EH (cell line): Measurements from ENCODE around the gene RGS12.
"Not testable (repeated sequence)": the region's sequence is repeated elsewhere in the genome, so short reads cannot be mapped to it uniquely, and the experiment has no call there.

Experiments
- DNase-seq: peaks from one replicate; pipeline ENCODE4 v3.0.0-alpha.2; 2015; ENCODE audit warnings: low read depth

Gene RGS12

DNA sequence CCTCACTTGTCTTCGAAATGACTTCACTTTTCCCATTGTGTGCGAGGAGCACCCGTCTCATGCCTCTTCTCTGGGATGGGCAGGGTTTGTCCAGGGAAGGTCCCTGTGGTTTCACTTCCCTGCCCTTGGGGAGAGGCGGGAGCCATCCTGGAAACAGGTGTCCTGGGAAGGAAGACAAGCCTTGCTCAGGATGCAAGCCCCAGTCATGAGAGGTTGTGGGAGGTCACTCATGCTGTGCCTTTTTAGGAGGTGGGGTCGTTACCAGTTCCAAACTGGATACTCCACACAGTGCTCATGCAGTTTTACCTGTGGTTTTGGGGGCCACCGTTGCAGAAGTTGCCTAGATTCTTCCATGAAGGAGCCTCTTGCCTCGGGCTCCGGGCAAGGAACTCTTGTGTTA is 3.8 kb downstream of the RGS12 start:
- DNase-seq: no peak

GRCh38 chr4:3297066-3297859 is 4.4 kb downstream of the RGS12 start:
- DNase-seq: no peak

DNA sequence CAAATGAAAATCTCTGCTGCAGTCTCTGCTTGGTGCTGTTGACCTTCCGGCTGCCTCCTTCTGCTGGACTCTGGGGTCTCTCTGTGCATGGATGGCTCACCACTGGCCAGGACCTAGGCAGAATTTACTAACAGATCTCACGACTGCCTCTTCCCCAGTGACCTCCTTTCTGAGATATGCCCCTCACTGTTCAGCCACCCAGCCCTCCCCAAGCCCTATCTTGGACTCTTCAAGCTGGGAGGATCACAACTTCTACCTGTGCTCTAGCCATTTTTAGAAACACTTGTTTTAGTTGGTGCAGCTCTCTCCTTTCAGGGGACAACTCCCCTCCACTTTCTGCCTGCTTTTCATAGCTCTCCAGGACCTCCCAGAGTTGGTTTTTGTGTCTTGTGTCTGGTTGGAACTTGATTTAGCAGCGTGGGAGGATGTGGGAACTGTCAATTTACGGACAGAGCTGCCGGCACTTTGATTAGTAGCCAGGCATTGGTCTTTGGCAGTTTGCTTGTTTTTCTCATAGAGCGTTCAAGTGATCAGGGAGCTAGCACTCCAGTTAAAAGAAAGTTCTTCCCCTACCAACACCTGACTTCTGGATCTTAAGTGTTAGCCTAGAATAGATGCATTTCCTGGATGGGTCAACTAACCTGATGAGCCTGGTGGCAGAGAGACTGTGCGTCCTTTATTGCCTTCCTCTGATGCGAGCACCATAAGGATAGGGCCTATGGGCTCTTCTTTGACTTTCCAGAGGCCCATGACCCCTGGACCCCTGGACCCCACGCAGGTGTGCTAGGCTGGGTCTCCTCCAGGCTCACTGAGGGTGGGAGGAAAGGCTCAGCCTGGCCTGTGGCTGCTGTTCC is 6.5 kb downstream of the RGS12 start:
- no peak for DNase-seq

DNA sequence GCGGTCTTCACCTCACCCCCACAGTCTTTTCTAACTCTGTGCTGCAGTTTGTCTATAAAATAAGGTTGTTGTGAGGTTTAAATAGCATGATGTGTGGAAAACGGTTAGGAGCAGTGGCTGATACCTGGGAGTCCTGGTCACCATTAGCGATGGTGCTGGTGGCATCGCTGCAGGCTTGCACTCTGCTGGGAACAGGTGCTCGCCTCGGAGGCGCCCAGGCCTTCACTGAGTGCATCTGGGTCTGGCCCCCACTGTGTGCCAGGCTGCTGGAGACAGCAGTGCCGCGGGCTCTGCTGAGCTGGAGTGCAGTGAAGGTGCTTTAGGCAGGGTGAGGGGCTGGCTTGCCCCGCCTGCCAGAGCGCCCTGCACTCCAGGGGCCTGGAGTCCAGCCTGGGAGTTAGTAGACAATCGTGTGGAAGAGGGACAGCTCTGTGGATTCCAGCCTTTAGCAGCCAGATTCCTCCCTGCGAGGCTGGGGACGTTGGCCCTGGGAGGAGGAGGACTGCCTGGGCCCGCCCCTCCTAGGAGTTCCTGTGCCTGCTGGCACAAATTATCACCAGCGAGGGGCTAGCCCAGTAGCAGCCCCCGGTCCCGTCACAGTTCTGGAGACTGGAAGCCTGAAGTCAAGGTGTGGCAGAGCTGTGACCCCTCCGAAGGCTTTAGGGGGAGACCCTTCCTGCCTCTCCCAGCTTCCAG is 7.3 kb downstream of the RGS12 start:
- no peak for DNase-seq

DNA sequence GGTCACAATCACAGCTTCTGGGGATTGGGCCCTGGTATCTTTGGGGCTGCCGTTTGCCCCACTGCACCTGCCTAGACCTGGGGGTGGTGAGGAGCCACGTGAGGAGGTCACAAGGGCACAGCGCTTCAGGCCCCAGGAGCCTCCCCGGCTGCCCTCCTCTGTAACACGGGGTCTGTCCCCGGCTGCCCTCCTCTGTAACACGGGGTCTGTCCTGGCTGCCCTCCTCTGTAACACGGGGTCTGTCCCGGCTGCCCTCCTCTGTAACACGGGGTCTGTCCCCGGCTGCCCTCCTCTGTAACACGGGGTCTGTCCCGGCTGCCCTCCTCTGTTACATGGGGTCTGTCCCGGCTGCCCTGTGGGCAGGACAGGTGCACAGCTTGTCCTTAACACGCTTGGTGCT is 8.1 kb downstream of the RGS12 start:
- not testable (repeated sequence) for DNase-seq

GRCh38 chr4:3301450-3302172 is 8.8 kb downstream of the RGS12 start:
- no peak for DNase-seq

- DNase-seq: no peak
Observed at GRCh38 chr4:3302173-3302785, 9.5 kb downstream of the RGS12 start.

DNA sequence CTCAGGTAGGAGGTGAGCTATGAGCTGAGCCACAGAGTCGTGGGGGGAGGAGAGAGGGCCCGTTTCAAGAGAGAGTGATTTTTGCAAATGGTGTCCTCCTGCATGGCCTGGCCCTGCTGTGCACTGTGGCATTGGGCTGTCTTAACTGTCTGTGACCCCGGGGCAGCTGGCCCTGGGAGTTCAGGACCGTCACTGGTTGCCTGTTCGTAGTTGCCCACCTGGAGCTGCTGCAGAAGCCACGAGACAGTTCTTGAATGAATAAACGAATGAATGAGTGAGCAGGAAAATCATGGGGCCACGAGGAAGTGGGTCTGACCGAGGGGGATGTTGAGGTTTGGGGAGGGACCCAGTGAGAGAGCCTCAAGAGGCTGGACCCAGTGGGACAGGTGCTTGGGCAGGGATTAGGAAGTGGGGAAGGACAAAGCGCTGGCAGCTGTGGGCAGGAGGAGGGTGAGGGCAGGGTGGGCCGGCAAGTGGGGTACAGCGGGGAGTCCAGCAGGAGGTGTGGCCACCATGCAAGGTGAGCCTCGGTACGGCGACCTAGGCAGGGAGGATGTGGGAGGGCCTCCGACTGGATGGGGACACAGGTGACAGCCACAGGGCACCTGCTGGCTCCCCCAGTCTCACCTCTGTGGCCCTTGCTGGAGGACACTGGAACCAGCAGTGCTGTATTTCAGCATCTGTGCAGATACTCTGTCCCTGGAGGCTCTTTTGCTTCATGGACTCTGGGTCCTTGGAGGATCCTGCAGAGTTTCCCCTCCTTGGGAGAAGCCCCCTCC is 10.2 kb downstream of the RGS12 start:
- no peak for DNase-seq

- DNase-seq: no peak
Observed at GRCh38 chr4:3303565-3303824, 10.7 kb downstream of the RGS12 start.

DNA sequence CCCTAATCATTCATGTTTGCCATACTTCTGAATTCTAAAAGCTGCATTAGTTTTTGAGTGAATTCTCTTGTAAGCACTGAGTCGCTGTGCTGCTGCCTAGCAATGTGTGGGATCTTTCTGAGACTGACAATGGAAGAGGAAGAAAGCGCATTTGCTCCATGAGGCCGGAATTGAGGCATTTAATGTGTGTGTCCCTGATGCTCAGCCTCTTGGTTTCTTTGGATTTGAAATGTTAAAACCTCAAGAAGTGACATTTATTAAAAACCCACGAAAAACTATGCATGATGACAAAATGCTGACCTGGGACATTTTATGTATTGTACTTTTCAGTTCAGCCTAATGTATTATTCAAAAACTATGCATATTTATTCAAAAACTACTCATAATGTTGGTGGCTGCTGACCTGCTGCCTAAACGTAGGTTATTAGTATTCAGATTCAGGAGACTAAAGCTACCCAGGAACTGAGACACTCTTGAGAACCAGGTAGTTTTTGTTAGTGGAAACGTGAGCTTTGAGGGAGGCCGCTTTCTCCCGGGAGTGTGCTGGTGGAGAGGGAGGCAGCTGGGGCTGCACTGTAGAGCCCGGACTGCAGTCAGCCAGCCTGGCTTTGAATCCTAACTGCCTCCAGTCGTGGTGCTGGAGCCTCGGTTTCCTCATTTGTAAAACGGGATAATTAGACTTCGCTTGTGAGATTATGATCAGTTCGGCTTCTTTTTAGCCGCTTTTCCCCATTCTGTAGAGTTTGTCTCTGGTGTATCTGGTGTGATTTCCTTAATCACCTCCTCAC is 11.3 kb downstream of the RGS12 start:
- DNase-seq: no peak

DNA sequence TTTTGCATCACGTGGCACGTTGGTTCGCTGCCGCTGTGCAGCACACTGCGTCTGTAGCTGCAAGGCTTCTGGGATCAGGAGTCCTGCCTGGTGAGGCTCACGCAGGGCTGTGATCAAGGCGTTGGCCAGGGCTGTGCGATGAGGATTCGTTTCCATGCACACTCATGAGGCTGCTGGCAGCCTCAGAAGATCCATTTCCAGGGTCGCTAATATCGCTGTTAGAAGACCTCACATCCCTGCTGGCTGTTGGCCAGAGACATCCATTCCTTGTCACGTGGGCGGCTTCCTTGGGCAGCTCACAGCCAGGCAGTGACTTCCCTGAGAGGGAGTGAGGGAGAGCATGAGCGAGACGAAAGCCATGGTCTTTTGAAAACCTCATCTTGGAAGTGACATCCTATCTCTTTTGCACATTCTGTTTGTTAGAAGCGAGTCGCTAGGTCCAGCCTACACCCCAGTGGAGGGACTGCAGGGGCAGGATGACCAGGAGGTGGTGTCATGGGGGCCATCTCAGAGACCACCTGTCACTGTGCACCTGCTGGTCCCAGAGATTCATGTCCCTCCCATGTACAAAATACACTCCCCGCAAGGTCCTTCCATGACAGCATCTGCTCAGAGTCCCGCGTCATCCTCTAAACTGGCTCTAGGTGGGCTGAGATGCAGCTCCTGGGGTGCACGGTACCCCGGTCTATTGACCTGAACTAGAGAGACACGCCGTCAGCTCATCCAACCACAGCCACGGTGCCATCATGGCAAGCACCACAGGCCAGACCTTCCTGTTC is 12.2 kb downstream of the RGS12 start:
- peak; percentile 37 for DNase-seq

- DNase-seq: peak; percentile 54
Observed at GRCh38 chr4:3305610-3306371, 13.0 kb downstream of the RGS12 start.

GRCh38 chr4:3306450-3306849 is 13.6 kb downstream of the RGS12 start:
- DNase-seq: no peak

GRCh38 chr4:3307060-3307459 is 14.2 kb downstream of the RGS12 start:
- DNase-seq: no peak

DNA sequence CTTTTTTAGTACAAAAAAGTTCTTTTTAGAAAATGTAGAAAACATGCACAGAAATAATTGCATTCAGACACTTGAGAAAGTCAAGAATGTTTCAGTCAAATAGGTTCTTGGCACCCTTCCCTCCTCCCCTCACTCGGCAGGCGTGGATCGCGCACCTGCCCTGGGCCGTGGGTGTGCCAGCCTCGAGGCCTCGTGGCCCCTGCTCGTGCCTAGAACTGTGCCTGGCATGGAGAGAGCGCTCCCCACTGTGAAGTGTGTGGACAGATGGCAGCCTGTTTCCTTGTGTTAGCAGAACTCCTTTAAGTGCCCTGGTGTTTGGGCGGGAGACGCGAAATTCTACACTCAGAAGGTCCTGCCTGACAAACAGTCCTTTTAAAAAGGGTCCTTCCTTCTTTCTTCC is 14.7 kb downstream of the RGS12 start:
- no peak for DNase-seq

GRCh38 chr4:3307891-3308575 is 15.2 kb downstream of the RGS12 start:
- no peak for DNase-seq

GRCh38 chr4:3308691-3309090 is 15.9 kb downstream of the RGS12 start:
- no peak for DNase-seq
